ENCODE measurements around the gene NUP54.
A peak's percentile ranks its signal among the peaks of the same experiment; 100 is the strongest.

The NUP54 gene

DNA sequence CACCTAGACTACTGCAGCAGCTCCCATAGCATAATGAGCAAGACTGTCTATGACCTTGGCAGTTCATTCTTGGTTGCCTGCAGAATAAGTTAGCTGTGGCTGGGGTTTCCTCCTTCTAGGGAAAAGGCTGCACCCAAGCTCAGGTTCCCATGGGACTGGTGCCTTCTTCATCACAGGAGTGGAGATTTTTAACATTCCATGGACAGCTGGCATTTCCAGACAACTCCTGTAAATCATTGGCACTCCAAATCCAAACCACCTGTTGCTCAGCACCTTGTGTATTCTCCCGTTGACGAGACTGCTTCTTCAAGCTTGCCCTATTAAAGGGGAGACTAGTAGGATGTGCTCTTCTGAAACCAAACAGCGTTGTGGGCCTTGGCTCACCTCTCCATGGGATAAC, 7.8 kb upstream of the NUP54 start:
- no peak for DNase-seq
- TF ChIP-seq CTCF (IDR thresholded peaks at IDR 0.05; ENCODE audit: low read length) (no peak), EZH2phosphoT487 (IDR thresholded peaks at IDR 0.05; ENCODE audit: low read length) (no peak), EZH2 (optimal IDR thresholded peaks at IDR 0.05; ENCODE audit: low read depth, low read length) (no peak)
- no peaks in the 10 kb centered on the region for H3K9me2 ChIP-seq (replicated peaks; ENCODE audit: insufficient read depth, low read length)

DNA sequence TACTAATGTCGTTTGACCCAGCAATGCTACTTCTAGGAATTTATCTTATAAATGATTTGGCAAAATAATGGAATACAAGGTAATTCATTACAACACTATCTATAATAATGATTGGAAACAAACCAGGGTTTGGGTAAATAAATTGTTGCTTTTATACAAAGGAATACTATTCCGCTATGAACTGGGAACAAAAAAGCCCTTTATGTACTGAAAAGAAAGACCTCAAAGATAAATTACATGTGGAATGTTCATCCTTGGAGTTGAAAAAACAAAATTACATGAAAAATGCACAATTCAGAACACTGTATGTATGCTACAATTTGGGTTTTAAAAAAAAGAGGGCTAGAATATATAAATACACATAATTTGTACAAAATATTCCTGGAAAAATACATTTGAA, 5.2 kb upstream of the NUP54 start:
- H3K4me3 ChIP-seq (ENCODE audit: low read length): no peak overlapping the region
- H3K9me3 ChIP-seq (replicated peaks; ENCODE audit: insufficient read depth, low read length): no peaks in the 10 kb centered on the region
- no peaks in the 10 kb centered on the region for H3K9me2 ChIP-seq (replicated peaks; ENCODE audit: insufficient read depth, low read length)
- TF ChIP-seq EZH2 (optimal IDR thresholded peaks at IDR 0.05; ENCODE audit: low read depth, low read length): no peak
- TF ChIP-seq EZH2phosphoT487 (IDR thresholded peaks at IDR 0.05; ENCODE audit: low read length): no peak
- no peak for TF ChIP-seq CTCF (IDR thresholded peaks at IDR 0.05; ENCODE audit: low read length)
- no peaks in the 10 kb centered on the region for H3K4me1 ChIP-seq (ENCODE audit: low read length)
- H4K20me1 ChIP-seq (ENCODE audit: insufficient read depth, low read length): no peaks in the 10 kb centered on the region
- H3K4me2 ChIP-seq (ENCODE audit: low read depth, low read length): no peak overlapping the region
- no peak overlapping the region for H3K27ac ChIP-seq (ENCODE audit: low read length)
- H2AFZ ChIP-seq (ENCODE audit: low read length): no peak overlapping the region
- H3K36me3 ChIP-seq (replicated peaks; ENCODE audit: insufficient read depth, low read length): no peaks in the 10 kb centered on the region
- no peak overlapping the region for H3K9ac ChIP-seq (ENCODE audit: low read length)
- no peaks in the 10 kb centered on the region for H3F3A ChIP-seq (ENCODE audit: insufficient read depth, low read length)
- no peak for DNase-seq
- H3K27me3 ChIP-seq (replicated peaks; ENCODE audit: insufficient read depth, low read length): no peaks in the 10 kb centered on the region
- H3K79me2 ChIP-seq (ENCODE audit: low read length): peaks cover 14% of the 10 kb centered on the region

More for the DNA sequence above, 7.8 kb upstream of the NUP54 start:
- no peaks in the 10 kb centered on the region for H3K4me1 ChIP-seq (ENCODE audit: low read length)
- no peak overlapping the region for H3K27ac ChIP-seq (ENCODE audit: low read length)
- no peaks in the 10 kb centered on the region for H3K9me3 ChIP-seq (replicated peaks; ENCODE audit: insufficient read depth, low read length)
- no peaks in the 10 kb centered on the region for H3K79me2 ChIP-seq (ENCODE audit: low read length)
- H3K36me3 ChIP-seq (replicated peaks; ENCODE audit: insufficient read depth, low read length): no peaks in the 10 kb centered on the region
- no peak overlapping the region for H3K4me3 ChIP-seq (ENCODE audit: low read length)
- H3F3A ChIP-seq (ENCODE audit: insufficient read depth, low read length): no peaks in the 10 kb centered on the region
- H3K9ac ChIP-seq (ENCODE audit: low read length): no peak overlapping the region
- H3K4me2 ChIP-seq (ENCODE audit: low read depth, low read length): no peak overlapping the region
- no peaks in the 10 kb centered on the region for H4K20me1 ChIP-seq (ENCODE audit: insufficient read depth, low read length)
- no peaks in the 10 kb centered on the region for H3K27me3 ChIP-seq (replicated peaks; ENCODE audit: insufficient read depth, low read length)
- no peak overlapping the region for H2AFZ ChIP-seq (ENCODE audit: low read length)

- H3K9me2 ChIP-seq (replicated peaks; ENCODE audit: insufficient read depth, low read length): no peaks in the 10 kb centered on the region
- no peaks in the 10 kb centered on the region for H3K9me3 ChIP-seq (replicated peaks; ENCODE audit: insufficient read depth, low read length)
- H3K79me2 ChIP-seq (ENCODE audit: low read length): peaks cover 65% of the 10 kb centered on the region
- H3F3A ChIP-seq (ENCODE audit: insufficient read depth, low read length): no peaks in the 10 kb centered on the region
- no peaks in the 10 kb centered on the region for H4K20me1 ChIP-seq (ENCODE audit: insufficient read depth, low read length)
- TF ChIP-seq EZH2 (optimal IDR thresholded peaks at IDR 0.05; ENCODE audit: low read depth, low read length): no peak
- TF ChIP-seq EZH2phosphoT487 (IDR thresholded peaks at IDR 0.05; ENCODE audit: low read length): no peak
- no peak for TF ChIP-seq CTCF (IDR thresholded peaks at IDR 0.05; ENCODE audit: low read length)
- peaks cover 7% of the 10 kb centered on the region; the same call in 1 of the 2 replicates for H3K4me1 ChIP-seq (ENCODE audit: low read length)
- peak overlapping the region; percentile 96 for H3K4me2 ChIP-seq (ENCODE audit: low read depth, low read length)
- H3K27me3 ChIP-seq (replicated peaks; ENCODE audit: insufficient read depth, low read length): no peaks in the 10 kb centered on the region
- DNase-seq: peak; percentile 46
- H3K27ac ChIP-seq (ENCODE audit: low read length): peak overlapping the region; percentile 70
- H3K4me3 ChIP-seq (ENCODE audit: low read length): peak overlapping the region; percentile 88
- H2AFZ ChIP-seq (ENCODE audit: low read length): peak overlapping the region; percentile 72
- peaks cover 6% of the 10 kb centered on the region; the same call in 1 of the 2 replicates for H3K36me3 ChIP-seq (replicated peaks; ENCODE audit: insufficient read depth, low read length)
- peak overlapping the region; percentile 94 for H3K9ac ChIP-seq (ENCODE audit: low read length)
Observed at GRCh38 chr4:76147454-76148141, 599 bp downstream of the NUP54 start.
